Activated naive CD4-positive, alpha-beta T cell treated with anti-CD3 and anti-CD28 coated beads, Interleukin-2, amount 10 ng/mL, durations not matched to agents 7 days and 5 days (primary cell): ENCODE results near the gene BFAR.
"Not testable (repeated sequence)": the region's sequence is repeated elsewhere in the genome, so short reads cannot be mapped to it uniquely, and the experiment has no call there.

ENCODE experiments used
- CTCF ChIA-PET: fragments of 350-600 bp; sonication (Branson Sonifier 250); formaldehyde crosslinking; loops from one replicate; lab custom pipeline; 2021; ENCODE audit warnings: antibody characterized with exemption; lab: Charles Lee
- DNase-seq: peaks from one replicate; pipeline ENCODE4 v3.0.0-alpha.2; 2020
- H3K27ac Mint-ChIP-seq: one replicate; pipeline ENCODE4 v1.8.0; 2021; ENCODE audit warnings: mild to moderate bottlenecking, moderate library complexity, mixed read lengths
- H3K27me3 Mint-ChIP-seq: one replicate; pipeline ENCODE4 v1.8.0; 2021; ENCODE audit warnings: mild to moderate bottlenecking, mixed read lengths
- H3K36me3 Mint-ChIP-seq: one replicate; pipeline ENCODE4 v1.8.0; 2021; ENCODE audit warnings: mixed read lengths
- H3K4me1 Mint-ChIP-seq: one replicate; pipeline ENCODE4 v1.8.0; 2021; ENCODE audit warnings: mixed read lengths
- H3K4me3 Mint-ChIP-seq: one replicate; pipeline ENCODE4 v1.8.0; 2021; ENCODE audit warnings: mild to moderate bottlenecking, moderate library complexity, mixed read lengths
- H3K9me3 Mint-ChIP-seq: one replicate; pipeline ENCODE4 v1.8.0; 2021; ENCODE audit warnings: mixed read lengths

The BFAR gene

DNA sequence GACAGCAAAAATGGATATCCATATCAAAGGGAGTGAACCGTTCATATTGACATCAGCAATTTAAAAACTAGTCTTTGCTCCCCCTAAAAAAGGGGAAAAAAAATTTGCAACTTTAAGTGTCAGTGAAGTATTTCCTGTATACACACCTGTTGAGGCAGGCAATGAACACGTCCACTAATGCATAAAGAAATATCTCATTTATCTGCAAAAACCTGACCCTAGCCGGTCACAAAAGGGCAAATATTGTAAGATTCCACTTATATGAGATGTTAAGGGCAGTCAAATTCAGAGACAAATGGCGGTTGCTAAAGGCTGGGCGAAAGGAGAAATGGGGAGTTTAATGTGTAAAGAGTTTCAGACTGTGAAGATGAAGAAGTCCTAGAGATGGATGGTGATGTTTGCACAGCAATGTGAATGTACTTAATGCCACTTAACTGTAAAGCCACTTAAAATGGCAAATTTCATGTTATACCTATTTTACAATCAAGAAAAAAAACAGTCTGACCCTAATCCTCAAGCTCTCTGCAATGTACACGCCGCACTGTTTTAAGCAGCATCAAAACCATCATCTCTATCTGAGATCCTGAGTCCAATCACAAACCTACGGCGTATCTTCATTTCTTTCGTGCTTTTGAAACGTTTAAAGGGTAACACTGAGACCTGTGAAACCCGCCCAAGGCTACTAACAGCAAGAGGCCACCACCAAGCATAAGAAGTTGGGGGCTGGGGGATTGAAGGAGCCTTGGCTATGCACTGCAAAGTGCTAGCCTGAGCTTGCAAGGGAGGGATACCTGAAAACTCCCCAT lies 3.7 kb upstream of the BFAR start:
- Mint-ChIP-seq H3K4me3 (peak overlapping the region; percentile 95), H3K27ac (peak overlapping the region; percentile 96), H3K27me3 (no peaks in the 10 kb centered on the region), H3K9me3 (no peaks in the 10 kb centered on the region), H3K36me3 (peaks cover 46% of the 10 kb centered on the region), H3K4me1 (peaks cover 49% of the 10 kb centered on the region)
- DNase-seq, result no peak
- CTCF ChIA-PET, result interaction anchor here (0.6 kb wide), 1 partner anchor 8 kb away, joined by 3 read pairs; no protein-coding TSS in a partner anchor

GRCh38 chr16:14629612-14629918 lies 3.2 kb upstream of the BFAR start:
- H3K9me3 Mint-ChIP-seq, result no peaks in the 10 kb centered on the region
- peak overlapping the region; percentile 95 for H3K4me3 Mint-ChIP-seq
- H3K4me1 Mint-ChIP-seq, result peaks cover 55% of the 10 kb centered on the region
- peak overlapping the region; percentile 96 for H3K27ac Mint-ChIP-seq
- H3K27me3 Mint-ChIP-seq, result no peaks in the 10 kb centered on the region
- DNase-seq, result no peak
- peaks cover 46% of the 10 kb centered on the region for H3K36me3 Mint-ChIP-seq
- CTCF ChIA-PET, result interaction anchor here (0.6 kb wide), 1 partner anchor 9 kb away, joined by 3 read pairs; no protein-coding TSS in a partner anchor

DNA sequence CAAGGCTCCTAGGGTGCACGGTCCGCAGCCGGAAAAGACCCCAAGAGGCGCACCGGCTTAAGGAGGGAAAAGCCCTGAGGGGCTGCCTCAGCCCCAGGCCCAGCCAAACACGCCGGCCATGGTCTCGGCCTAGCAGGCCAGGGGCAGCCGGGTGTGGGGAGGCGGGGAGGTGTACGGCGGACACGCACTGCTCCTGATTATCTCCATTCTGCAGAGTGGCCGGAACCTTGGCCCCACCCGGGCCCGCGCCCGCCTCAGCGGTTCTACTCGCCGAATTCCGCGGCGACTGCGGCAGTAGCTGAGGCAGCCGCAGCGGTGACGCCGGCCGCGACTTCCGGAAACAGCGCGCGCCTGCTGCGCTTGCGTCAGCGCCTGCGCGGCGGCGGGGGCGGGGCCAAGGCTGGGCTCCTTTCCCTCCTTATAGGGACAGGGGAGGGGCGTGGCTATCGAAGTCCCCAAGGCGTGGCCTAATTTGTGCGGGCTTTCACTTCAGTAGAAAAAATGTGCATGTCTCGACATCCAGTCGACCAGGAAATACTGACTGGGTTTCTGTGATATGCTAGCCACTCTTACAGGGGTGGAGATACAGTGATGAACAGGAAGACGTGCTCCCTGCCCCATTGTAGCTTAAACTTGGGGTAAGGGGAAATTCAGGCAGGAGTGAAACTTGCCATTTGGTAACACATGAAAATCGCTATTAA lies 2.7 kb upstream of the BFAR start, which contains the start of gene PARN:
Gene PARN, minus strand, starts transcription at position 342 of the 701 bp plus-strand sequence. Its CDS starts 135 bp downstream, at position 207.
- Mint-ChIP-seq H3K27ac (peak within 1 kb of the TSS; percentile 100), H3K4me3 (peak within 1 kb of the TSS; percentile 95), H3K9me3 (no peaks in the 10 kb centered on the region), H3K27me3 (no peaks in the 10 kb centered on the region), H3K36me3 (peaks cover 44% of the 10 kb centered on the region), H3K4me1 (peaks cover 60% of the 10 kb centered on the region)
- CTCF ChIA-PET, result no interaction called here
- DNase-seq, result peak; percentile 98

DNA sequence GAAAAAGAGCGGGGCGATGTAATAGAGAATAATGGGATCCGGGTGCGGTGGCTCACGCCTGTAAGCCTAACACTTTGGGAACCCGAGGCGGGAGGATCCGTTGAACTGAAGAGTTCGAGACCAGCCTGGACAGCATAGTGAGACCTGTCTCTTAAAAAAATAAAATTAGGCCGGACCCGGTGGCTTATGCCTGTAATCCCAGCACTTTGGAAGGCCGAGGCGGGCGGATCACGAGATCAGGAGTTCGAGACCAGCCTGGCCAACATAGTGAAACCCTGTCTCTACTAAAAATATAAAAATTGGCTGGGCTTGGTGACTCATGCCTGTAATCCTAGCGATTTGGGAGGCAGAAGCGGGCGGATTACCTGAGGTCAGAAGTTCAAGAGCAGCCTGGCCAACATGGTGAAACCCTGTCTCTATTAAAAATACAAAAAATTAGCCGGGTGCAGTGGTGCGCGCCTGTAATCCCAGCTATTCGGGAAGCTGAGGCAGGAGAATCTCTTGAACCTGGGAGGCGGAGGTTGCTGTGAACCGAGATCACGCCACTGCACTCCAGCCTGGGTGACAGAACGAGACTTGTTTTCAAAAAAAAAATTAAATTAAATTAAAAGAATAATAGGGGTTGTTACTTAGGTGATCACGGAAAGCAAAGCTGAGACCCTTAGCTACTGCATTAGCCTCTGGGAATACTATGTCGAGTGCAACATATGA lies 2.0 kb upstream of the BFAR start:
- CTCF ChIA-PET, DNase-seq, H3K9me3 Mint-ChIP-seq, H3K27me3 Mint-ChIP-seq: not testable (repeated sequence)
- Mint-ChIP-seq H3K4me3 (peak overlapping the region; percentile 100), H3K4me1 (peaks cover 61% of the 10 kb centered on the region), H3K36me3 (peaks cover 38% of the 10 kb centered on the region), H3K27ac (peak overlapping the region; percentile 100)

GRCh38 chr16:14634389-14634725 lies 1.6 kb downstream of the BFAR start:
- DNase-seq, result no peak
- peak overlapping the region; percentile 100 for H3K4me3 Mint-ChIP-seq
- peak overlapping the region; percentile 100 for H3K27ac Mint-ChIP-seq
- no peaks in the 10 kb centered on the region for H3K27me3 Mint-ChIP-seq
- peaks cover 53% of the 10 kb centered on the region for H3K4me1 Mint-ChIP-seq
- H3K36me3 Mint-ChIP-seq, result peaks cover 35% of the 10 kb centered on the region
- H3K9me3 Mint-ChIP-seq, result no peaks in the 10 kb centered on the region
- CTCF ChIA-PET, result no interaction called here

- H3K27me3 Mint-ChIP-seq, result no peaks in the 10 kb centered on the region
- no peak overlapping the region for H3K4me3 Mint-ChIP-seq
- no peak overlapping the region for H3K27ac Mint-ChIP-seq
- no peaks in the 10 kb centered on the region for H3K9me3 Mint-ChIP-seq
- CTCF ChIA-PET, result no interaction called here
- DNase-seq, result no peak
- H3K4me1 Mint-ChIP-seq, result peaks cover 52% of the 10 kb centered on the region
- H3K36me3 Mint-ChIP-seq, result peaks cover 44% of the 10 kb centered on the region
These were observed 2.8 kb downstream of the BFAR start for GRCh38 chr16:14635395-14636165.

DNA sequence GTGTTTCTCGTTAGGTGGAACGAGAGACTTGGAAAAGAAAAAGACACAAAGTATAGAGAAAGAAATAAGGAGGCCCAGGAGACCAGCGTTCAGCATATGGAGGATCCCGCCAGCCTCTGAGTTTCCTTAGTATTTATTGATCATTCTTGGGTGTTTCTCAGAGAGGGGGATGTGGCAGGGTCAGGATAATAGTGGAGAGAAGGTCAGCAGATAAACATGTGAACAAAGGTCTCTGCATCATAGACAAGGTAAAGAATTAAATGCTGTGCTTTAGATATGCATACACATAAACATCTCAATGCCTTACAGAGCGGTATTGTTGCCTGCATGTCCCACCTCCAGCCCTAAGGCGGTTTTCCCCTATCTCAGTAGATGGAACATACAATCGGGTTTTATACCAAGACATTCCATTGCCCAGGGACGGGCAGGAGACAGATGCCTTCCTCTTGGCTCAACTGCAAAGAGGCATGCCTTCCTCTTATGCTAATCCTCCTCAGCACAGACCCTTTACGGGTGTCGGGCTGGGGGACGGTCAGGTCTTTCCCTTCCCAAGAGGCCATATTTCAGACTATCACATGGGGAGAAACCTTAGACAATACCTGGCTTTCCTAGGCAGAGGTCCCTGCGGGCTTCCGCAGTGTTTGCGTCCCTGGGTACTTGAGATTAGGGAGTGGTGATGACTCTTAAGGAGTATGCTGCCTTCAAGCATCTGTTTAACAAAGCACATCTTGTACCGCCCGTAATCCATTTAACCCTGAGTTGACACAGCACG lies 3.6 kb downstream of the BFAR start:
- H3K9me3 Mint-ChIP-seq, H3K27ac Mint-ChIP-seq, H3K4me3 Mint-ChIP-seq, H3K27me3 Mint-ChIP-seq, DNase-seq, CTCF ChIA-PET: not testable (repeated sequence)
- Mint-ChIP-seq H3K4me1 (peaks cover 46% of the 10 kb centered on the region), H3K36me3 (peaks cover 45% of the 10 kb centered on the region)

DNA sequence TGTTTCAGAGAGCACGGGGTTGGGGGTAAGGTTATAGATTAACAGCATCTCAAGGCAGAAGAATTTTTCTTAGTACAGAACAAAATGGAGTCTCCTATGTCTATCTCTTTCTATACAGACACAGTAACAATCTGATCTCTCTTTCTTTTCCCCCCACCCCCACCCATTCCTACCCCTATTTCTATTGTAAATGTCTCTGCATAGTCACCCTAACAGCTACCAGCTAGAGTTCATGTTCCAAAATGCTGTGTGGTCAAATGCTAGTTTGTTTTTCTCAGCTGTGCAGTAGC lies 4.1 kb downstream of the BFAR start:
- H3K27me3 Mint-ChIP-seq, DNase-seq, H3K27ac Mint-ChIP-seq, H3K9me3 Mint-ChIP-seq, CTCF ChIA-PET, H3K4me3 Mint-ChIP-seq: not testable (repeated sequence)
- peaks cover 45% of the 10 kb centered on the region for H3K36me3 Mint-ChIP-seq
- H3K4me1 Mint-ChIP-seq, result peaks cover 41% of the 10 kb centered on the region

GRCh38 chr16:14640538-14640937 lies 7.8 kb downstream of the BFAR start:
- Mint-ChIP-seq H3K9me3 (no peaks in the 10 kb centered on the region), H3K4me1 (peaks cover 20% of the 10 kb centered on the region), H3K4me3 (no peak overlapping the region), H3K36me3 (peaks cover 39% of the 10 kb centered on the region), H3K27ac (no peak overlapping the region), H3K27me3 (no peaks in the 10 kb centered on the region)
- DNase-seq, result no peak
- CTCF ChIA-PET, result no interaction called here

- H3K27ac Mint-ChIP-seq, result no peak overlapping the region
These were observed 8.5 kb downstream of the BFAR start for GRCh38 chr16:14641206-14641605.

DNA sequence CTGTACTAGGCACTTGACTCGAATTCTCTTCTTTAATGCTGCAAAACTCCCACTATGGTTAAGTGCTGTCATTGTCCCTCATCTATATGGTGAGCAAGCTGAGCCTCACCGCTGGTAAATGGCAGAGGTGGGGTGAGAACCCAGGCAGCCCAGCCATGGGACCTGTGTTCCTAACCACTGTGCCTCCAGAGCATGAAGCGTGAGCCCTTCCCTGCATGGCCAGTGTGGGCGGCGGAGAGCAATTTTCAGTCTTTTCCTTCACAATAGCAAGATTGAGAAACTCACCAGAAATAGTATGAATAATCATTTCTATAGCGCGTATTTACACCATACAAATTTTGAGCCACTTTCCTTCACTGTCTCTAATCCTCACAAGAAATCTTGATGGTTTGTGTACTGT lies 9.2 kb downstream of the BFAR start:
- peaks cover 10% of the 10 kb centered on the region for H3K4me1 Mint-ChIP-seq
- H3K27me3 Mint-ChIP-seq, result no peaks in the 10 kb centered on the region
- H3K27ac Mint-ChIP-seq, result no peak overlapping the region
- no peak overlapping the region for H3K4me3 Mint-ChIP-seq
- DNase-seq, result no peak
- CTCF ChIA-PET, result no interaction called here
- H3K36me3 Mint-ChIP-seq, result peaks cover 32% of the 10 kb centered on the region
- H3K9me3 Mint-ChIP-seq, result no peaks in the 10 kb centered on the region

More at GRCh38 chr16:14641206-14641605, 8.5 kb downstream of the BFAR start:
- Mint-ChIP-seq H3K4me3 (no peak overlapping the region), H3K27me3 (no peaks in the 10 kb centered on the region), H3K4me1 (peaks cover 15% of the 10 kb centered on the region), H3K36me3 (peaks cover 35% of the 10 kb centered on the region), H3K9me3 (no peaks in the 10 kb centered on the region)
- CTCF ChIA-PET, result no interaction called here
- DNase-seq, result no peak

DNA sequence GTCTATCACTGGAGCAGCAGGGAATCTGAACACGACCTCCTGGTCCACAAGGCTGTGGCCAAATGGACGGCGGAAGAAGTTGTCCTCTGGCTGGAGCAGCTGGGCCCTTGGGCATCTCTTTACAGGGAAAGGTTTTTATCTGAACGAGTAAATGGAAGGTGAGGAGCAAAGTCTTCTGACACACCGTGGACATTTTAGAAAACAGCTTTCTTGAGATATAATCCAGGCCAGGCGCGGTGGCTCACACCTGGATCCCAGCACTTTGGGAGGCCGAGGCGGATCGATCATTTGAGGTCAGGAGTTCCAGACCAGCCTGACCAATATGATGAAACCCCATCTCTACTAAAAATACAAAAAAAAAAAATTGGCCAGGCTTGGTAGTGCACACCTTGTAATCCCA lies 17.1 kb downstream of the BFAR start:
- no peak for DNase-seq
- Mint-ChIP-seq H3K27me3 (no peaks in the 10 kb centered on the region), H3K4me1 (peaks cover 2% of the 10 kb centered on the region), H3K9me3 (no peaks in the 10 kb centered on the region), H3K4me3 (no peak overlapping the region), H3K36me3 (peaks cover 36% of the 10 kb centered on the region), H3K27ac (no peak overlapping the region)
- CTCF ChIA-PET, result no interaction called here

- Mint-ChIP-seq H3K36me3 (peaks cover 36% of the 10 kb centered on the region), H3K27me3 (no peaks in the 10 kb centered on the region), H3K4me3 (no peak overlapping the region), H3K9me3 (no peaks in the 10 kb centered on the region), H3K27ac (peak overlapping the region; percentile 28), H3K4me1 (no peaks in the 10 kb centered on the region)
- DNase-seq, result no peak
- CTCF ChIA-PET, result interaction anchor here (1.2 kb wide), 1 partner anchor 12 kb away, joined by 4 read pairs; no protein-coding TSS in a partner anchor
These were observed 17.9 kb downstream of the BFAR start for GRCh38 chr16:14650629-14651028.
